Activated naive CD4-positive, alpha-beta T cell treated with anti-CD3 and anti-CD28 coated beads, Interleukin-2, amount 50 U/mL, for 24 hours (primary cell): ENCODE results near the gene SGK1.
"Not testable (repeated sequence)": the region's sequence is repeated elsewhere in the genome, so short reads cannot be mapped to it uniquely, and the experiment has no call there.

Experiments used
- H3K27ac Mint-ChIP-seq: one replicate; pipeline ENCODE4 v1.8.0; 2021; ENCODE audit warnings: mild to moderate bottlenecking, mixed read lengths
- H3K27me3 Mint-ChIP-seq: one replicate; pipeline ENCODE4 v1.8.0; 2021; ENCODE audit warnings: mixed read lengths
- H3K36me3 Mint-ChIP-seq: one replicate; pipeline ENCODE4 v1.8.0; 2021; ENCODE audit warnings: mixed read lengths
- H3K4me1 Mint-ChIP-seq: one replicate; pipeline ENCODE4 v1.8.0; 2021; ENCODE audit warnings: mixed read lengths
- H3K4me3 Mint-ChIP-seq: one replicate; pipeline ENCODE4 v1.8.0; 2021; ENCODE audit warnings: mild to moderate bottlenecking, mixed read lengths
- H3K9me3 Mint-ChIP-seq: one replicate; pipeline ENCODE4 v1.8.0; 2021; ENCODE audit warnings: mixed read lengths

Gene SGK1

DNA sequence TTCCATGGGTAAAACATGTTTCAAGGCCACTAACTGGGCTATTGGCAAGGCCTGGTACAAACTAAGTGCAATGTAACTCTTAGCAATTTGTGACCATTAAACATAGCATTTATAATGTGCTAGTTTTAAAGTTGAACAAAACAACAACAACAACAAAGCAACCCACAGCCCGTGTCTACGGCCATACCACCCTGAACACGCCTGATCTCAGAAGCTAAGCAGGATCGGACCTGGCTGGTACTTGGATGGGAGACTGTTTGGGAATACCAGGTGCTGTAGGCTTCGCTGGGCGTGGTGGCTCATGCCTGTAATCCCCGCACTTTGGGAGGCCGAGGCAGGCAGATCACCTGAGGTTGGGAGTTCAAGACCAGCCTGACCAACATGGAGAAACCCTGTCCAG is 61.0 kb downstream of the SGK1 start:
- Mint-ChIP-seq H3K4me1 (peaks cover 8% of the 10 kb centered on the region), H3K27ac (no peak overlapping the region), H3K27me3 (no peaks in the 10 kb centered on the region), H3K9me3 (no peaks in the 10 kb centered on the region), H3K36me3 (no peaks in the 10 kb centered on the region), H3K4me3 (no peak overlapping the region)

DNA sequence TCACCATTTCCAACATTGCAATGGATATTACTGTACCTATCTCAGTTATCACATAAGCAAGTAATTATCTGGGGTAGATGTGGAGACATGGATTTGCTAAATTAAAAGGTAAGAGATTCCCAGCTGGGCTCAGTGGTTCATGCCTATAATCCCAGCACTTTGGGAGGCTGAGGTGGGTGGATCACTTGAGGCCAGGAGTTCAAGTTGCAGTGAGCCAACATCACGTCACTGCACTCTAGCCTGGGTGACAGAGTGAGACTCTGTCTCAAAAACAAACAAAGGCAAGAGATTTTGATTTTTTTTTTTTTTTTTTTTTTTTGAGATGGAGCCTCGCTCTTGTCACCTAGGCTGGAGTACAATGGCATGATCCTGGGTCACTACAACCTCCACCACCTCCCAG is 62.6 kb downstream of the SGK1 start:
- not testable (repeated sequence) for H3K9me3 Mint-ChIP-seq, H3K36me3 Mint-ChIP-seq, H3K4me3 Mint-ChIP-seq, H3K27me3 Mint-ChIP-seq, H3K27ac Mint-ChIP-seq
- H3K4me1 Mint-ChIP-seq: peaks cover 14% of the 10 kb centered on the region

- Mint-ChIP-seq H3K4me1 (peaks cover 25% of the 10 kb centered on the region), H3K27me3 (no peaks in the 10 kb centered on the region), H3K36me3 (no peaks in the 10 kb centered on the region), H3K9me3 (no peaks in the 10 kb centered on the region), H3K4me3 (no peak overlapping the region), H3K27ac (no peak overlapping the region)
Measured at GRCh38 chr6:134254118-134254517, 63.8 kb downstream of the SGK1 start.

- no peaks in the 10 kb centered on the region for H3K27me3 Mint-ChIP-seq
- no peak overlapping the region for H3K4me3 Mint-ChIP-seq
- no peak overlapping the region for H3K27ac Mint-ChIP-seq
- H3K4me1 Mint-ChIP-seq: peaks cover 30% of the 10 kb centered on the region
- H3K36me3 Mint-ChIP-seq: no peaks in the 10 kb centered on the region
- no peaks in the 10 kb centered on the region for H3K9me3 Mint-ChIP-seq
Measured at GRCh38 chr6:134253681-134254080, 64.2 kb downstream of the SGK1 start.

DNA sequence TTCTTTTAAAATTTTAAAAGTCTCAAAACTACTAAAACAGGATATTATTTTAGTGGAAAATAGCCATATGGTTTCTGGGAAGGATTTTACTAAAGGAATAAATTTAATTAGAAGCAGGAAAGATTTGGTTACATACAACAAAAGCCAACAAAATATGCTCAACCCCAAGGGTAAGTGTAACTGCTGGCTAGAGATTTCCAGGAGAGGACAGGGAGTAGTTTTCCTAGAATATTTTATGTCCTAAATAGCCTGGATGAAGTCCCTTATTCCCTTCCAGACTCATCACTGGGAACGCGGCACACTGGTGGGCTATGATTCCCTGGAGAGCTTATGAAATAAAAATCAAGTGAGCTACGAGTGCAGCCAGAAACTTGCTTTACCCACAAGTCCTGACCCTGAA is 66.6 kb downstream of the SGK1 start:
- Mint-ChIP-seq H3K4me3 (no peak overlapping the region), H3K27ac (no peak overlapping the region), H3K4me1 (peaks cover 49% of the 10 kb centered on the region), H3K27me3 (no peaks in the 10 kb centered on the region), H3K36me3 (no peaks in the 10 kb centered on the region), H3K9me3 (no peaks in the 10 kb centered on the region)

DNA sequence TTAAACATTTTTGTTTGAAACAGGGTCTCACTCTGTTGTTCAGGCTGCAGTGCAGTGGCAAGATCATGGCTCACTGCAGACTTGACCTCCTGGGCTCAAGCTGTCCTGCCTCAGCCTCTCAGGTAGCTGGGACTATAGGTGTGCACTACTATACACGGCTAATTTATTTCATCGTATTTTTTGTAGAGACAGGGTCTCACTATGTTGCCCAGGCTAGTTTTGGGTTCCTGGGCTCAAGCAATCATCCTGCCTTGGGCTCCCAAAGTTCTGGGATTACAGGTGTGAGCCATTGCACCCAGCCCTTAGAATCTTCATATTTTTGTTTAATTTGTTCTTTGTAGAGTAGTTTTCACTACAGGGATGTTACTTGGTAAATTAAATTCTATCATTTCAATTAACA is 67.1 kb downstream of the SGK1 start:
- H3K36me3 Mint-ChIP-seq: no peaks in the 10 kb centered on the region
- H3K9me3 Mint-ChIP-seq: no peaks in the 10 kb centered on the region
- H3K4me1 Mint-ChIP-seq: peaks cover 53% of the 10 kb centered on the region
- H3K27ac Mint-ChIP-seq: no peak overlapping the region
- no peak overlapping the region for H3K4me3 Mint-ChIP-seq
- H3K27me3 Mint-ChIP-seq: no peaks in the 10 kb centered on the region

DNA sequence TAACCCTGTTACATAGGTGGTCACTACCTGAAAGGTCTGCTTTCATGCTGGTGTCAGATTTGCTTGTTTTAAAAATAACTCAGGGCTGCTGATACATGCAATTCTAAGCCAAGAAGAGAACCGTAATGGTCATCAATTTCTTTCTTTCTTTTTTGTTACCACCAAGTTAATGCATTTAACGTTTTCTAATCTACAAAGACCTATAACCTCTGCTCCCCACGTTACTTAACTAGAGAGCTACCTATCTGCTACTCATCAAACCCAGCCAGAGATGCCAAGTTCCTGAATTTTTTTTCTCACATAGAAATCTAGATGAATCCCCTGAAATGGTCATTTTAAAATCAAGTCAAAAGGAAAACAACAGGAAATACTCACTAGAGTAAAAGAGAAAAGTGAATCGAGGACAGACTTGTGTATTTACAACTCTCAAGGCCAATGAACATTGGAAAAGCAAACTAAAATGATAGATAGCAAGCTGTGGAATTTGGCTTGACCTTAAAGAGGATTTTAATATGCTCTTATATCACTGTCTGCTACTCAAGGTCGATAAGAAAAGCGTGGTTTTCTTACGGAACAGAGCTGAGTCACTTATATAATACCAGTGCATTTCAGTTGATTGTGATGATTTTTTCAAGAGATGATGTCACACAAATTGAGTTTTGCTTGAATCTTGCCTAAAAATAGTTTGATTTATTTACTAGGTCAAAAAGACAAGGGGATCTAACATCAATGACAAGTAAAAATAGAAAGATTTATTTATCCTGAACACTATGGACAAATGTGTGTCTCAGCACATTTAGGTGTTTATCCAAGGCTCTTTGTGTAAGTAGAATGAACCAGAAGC is 67.9 kb downstream of the SGK1 start:
- Mint-ChIP-seq H3K36me3 (no peaks in the 10 kb centered on the region), H3K4me3 (peak overlapping the region; percentile 45), H3K27me3 (no peaks in the 10 kb centered on the region), H3K27ac (peak overlapping the region; percentile 75), H3K9me3 (no peaks in the 10 kb centered on the region), H3K4me1 (peaks cover 61% of the 10 kb centered on the region)

DNA sequence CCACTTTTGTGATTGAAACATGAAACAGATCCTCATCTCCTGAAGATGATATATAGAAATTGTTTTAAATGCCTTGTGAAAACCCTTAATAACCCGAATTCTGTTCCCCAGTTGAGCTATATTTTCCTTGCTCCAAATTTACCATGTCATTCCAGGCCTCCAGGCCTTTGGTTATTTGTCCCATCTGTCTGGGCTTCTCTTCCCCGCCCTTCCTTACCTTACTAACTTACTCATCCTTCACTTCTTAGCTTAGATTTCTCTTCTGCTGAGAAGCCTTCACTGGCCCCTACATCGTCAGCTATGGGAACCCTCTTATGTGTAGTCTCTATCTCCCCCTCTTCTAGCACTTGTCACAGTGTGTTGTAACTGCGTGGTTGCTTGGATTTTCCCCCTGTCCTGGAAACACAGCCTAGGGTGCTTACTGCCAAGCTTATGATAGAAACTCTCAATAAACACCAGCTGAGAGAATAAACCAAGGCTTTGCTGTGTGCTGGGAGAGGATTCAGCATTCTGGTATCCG is 68.6 kb downstream of the SGK1 start:
- peaks cover 59% of the 10 kb centered on the region for H3K4me1 Mint-ChIP-seq

DNA sequence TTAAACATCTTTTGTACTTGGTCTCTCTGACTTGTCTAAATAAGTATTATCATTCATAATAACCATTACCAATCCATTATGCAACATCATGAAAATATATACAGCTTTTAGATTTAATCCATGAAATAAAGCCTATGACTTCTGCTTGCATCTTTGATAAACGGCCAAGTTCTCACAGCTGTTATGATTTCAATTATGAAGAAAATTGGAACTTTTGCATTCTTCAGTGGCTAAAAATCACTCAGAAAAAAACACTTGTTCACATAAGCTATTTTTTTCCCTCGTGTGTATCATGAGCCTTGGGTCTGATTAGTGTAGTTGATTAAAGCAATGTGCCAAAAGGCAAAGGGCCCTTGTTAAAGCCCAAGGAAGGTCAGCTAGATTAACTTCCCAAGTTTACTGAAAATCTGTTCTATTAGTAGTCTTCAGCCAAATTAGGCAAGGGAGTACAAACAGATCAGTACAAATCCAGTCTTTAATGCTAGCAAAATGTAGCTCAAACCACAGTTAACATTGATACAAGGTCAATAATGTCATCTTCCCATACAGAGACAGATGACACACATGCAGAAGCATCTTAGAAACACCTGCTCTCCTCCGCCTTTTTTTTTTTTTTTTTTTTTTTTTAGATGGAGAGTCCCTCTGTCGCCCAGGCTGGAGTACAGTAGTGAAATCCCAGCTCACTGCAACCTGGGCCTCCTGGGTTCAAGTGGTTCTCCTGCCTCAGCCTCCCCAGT is 69.9 kb downstream of the SGK1 start:
- peak overlapping the region; percentile 92 for H3K27ac Mint-ChIP-seq
- peak overlapping the region; percentile 58 for H3K4me3 Mint-ChIP-seq
- H3K9me3 Mint-ChIP-seq: no peaks in the 10 kb centered on the region
- H3K4me1 Mint-ChIP-seq: peaks cover 55% of the 10 kb centered on the region
- H3K36me3 Mint-ChIP-seq: no peaks in the 10 kb centered on the region
- no peaks in the 10 kb centered on the region for H3K27me3 Mint-ChIP-seq

More for the DNA sequence above, 68.6 kb downstream of the SGK1 start:
- no peaks in the 10 kb centered on the region for H3K9me3 Mint-ChIP-seq
- peak overlapping the region; percentile 92 for H3K27ac Mint-ChIP-seq
- peak overlapping the region; percentile 61 for H3K4me3 Mint-ChIP-seq
- no peaks in the 10 kb centered on the region for H3K27me3 Mint-ChIP-seq
- no peaks in the 10 kb centered on the region for H3K36me3 Mint-ChIP-seq

- Mint-ChIP-seq H3K36me3 (no peaks in the 10 kb centered on the region), H3K9me3 (no peaks in the 10 kb centered on the region)
Measured at GRCh38 chr6:134247231-134247833, 70.6 kb downstream of the SGK1 start.

GRCh38 chr6:134245706-134246105 is 72.2 kb downstream of the SGK1 start:
- Mint-ChIP-seq H3K27me3 (no peaks in the 10 kb centered on the region), H3K9me3 (peaks cover 4% of the 10 kb centered on the region), H3K4me3 (no peak overlapping the region), H3K36me3 (peaks cover 2% of the 10 kb centered on the region), H3K4me1 (peaks cover 65% of the 10 kb centered on the region), H3K27ac (peak overlapping the region; percentile 72)

More at GRCh38 chr6:134247231-134247833, 70.6 kb downstream of the SGK1 start:
- Mint-ChIP-seq H3K27ac (peak overlapping the region; percentile 91), H3K27me3 (no peaks in the 10 kb centered on the region), H3K4me3 (peak overlapping the region; percentile 58), H3K4me1 (peaks cover 55% of the 10 kb centered on the region)

- H3K4me3 Mint-ChIP-seq: no peak overlapping the region
- H3K36me3 Mint-ChIP-seq: peaks cover 2% of the 10 kb centered on the region
- peak overlapping the region; percentile 55 for H3K27ac Mint-ChIP-seq
- H3K9me3 Mint-ChIP-seq: peaks cover 4% of the 10 kb centered on the region
- H3K27me3 Mint-ChIP-seq: no peaks in the 10 kb centered on the region
- H3K4me1 Mint-ChIP-seq: peaks cover 65% of the 10 kb centered on the region
Measured at GRCh38 chr6:134245041-134245440, 72.9 kb downstream of the SGK1 start.

DNA sequence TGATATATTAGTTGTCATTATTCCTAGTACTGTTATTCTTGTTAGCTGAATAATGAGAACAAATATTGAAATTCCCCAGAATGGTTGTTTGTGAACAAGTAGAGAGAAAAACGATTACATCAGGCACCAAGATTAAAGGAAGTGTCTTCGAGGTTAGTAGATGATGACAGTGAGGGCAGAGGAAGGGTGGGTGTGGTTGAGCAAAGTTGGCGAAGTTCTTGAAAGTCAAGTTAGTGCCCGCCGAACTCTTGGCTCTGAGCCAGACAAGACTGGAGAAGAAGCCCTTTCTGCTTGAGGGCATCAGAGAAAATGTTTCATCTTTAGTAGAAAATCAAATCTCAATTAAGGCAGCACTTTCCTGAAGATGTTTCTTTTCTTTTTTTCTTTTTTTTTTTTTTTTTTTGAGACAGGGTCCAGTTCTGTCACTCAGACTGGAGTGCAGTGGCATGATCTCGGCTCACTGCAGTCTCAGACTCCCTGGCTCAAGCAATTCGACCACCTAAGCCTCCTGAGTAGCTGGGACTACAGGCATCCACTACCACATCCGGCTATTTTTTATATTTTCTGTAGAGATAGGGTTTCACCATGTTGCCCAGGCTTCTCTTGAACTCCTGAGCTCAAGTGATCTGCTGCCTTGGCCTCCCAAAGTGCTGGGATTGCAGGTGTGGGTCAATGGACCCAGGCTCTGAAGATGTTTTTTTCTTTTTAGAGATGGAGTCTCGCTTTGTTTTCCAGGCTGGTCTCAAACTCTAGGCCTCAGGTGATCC is 77.1 kb downstream of the SGK1 start:
- Mint-ChIP-seq H3K4me3 (peak overlapping the region; percentile 60), H3K27ac (peak overlapping the region; percentile 95), H3K9me3 (peaks cover 4% of the 10 kb centered on the region), H3K4me1 (peaks cover 57% of the 10 kb centered on the region), H3K36me3 (peaks cover 2% of the 10 kb centered on the region), H3K27me3 (no peaks in the 10 kb centered on the region)

GRCh38 chr6:134238960-134239795 is 78.7 kb downstream of the SGK1 start:
- Mint-ChIP-seq H3K4me1 (peaks cover 58% of the 10 kb centered on the region), H3K4me3 (peak overlapping the region; percentile 5), H3K27me3 (no peaks in the 10 kb centered on the region), H3K27ac (peak overlapping the region; percentile 95), H3K36me3 (peaks cover 2% of the 10 kb centered on the region), H3K9me3 (peaks cover 4% of the 10 kb centered on the region)
